Tibial artery (tissue), 4 donors: Measurements from ENCODE around the gene POLE.

Experiments
- DNase-seq, 2 donors: peaks; one replicate each; pipeline ENCODE4 v3.0.0-alpha.2; 2019
- H3K27ac ChIP-seq, 2 donors: fragments of 200-600 bp; sonication (generic) in 1 of 2; 1 replicate in 1 of 2; 2 replicates in 1 of 2; pipeline ENCODE4 v1.5.1; 2018 to 2019; ENCODE audit warnings: mild to moderate bottlenecking in 1 of 2
- H3K27me3 ChIP-seq, 2 donors: fragments of 200-600 bp; sonication (generic) in 1 of 2; one replicate each; pipeline versions ENCODE4 v1.5.1 to v1.6.0; 2016 to 2019
- H3K36me3 ChIP-seq, 3 donors: fragments of 200-600 bp; sonication (generic) in 2 of 3; one replicate each; pipeline ENCODE4 v1.5.1; 2016 to 2019; ENCODE audit warnings: mild to moderate bottlenecking in 2 of 3
- H3K4me1 ChIP-seq, 4 donors: fragments of 200-600 bp; sonication (generic) in 2 of 4; 1 replicate in 3 of 4; 2 replicates in 1 of 4; pipeline ENCODE4 v1.5.1; 2016 to 2019
- H3K4me3 ChIP-seq, 2 donors: fragments of 200-600 bp; sonication (generic) in 1 of 2; 1 replicate in 1 of 2; 2 replicates in 1 of 2; pipeline ENCODE4 v1.5.1; 2018 to 2019; ENCODE audit warnings: mild to moderate bottlenecking in 2 of 2
- H3K9me3 ChIP-seq, 3 donors: fragments of 200-600 bp; sonication (generic) in 1 of 3; one replicate each; pipeline ENCODE4 v1.5.1; 2016 to 2019
- intact Hi-C: fragments of 100-400 bp; cut with DNase I; formaldehyde crosslinking; loops from one replicate; pipeline ENCODE4 v1.15.0; 2023; ENCODE audit warnings: low total_unique reads
- TF ChIP-seq, protein P1 (sequence below), 2 experiments: fragments of 200-600 bp in 1 of 2; fragments of 450-650 bp in 1 of 2; IDR thresholded peaks; one replicate each; pipeline ENCODE4 v1.5.1; 2017 to 2019; ENCODE audit warnings: antibody characterized with exemption in 2 of 2, mild to moderate bottlenecking in 1 of 2, moderate library complexity in 1 of 2

Gene POLE

GRCh38 chr12:132584429-132584828 lies 102.7 kb downstream of the POLE start:
- Histone ChIP-seq H3K4me1 (no peaks in the 10 kb centered on the region), H3K27me3 (no peaks in the 10 kb centered on the region), H3K4me3 (no peak overlapping the region), H3K9me3 (no peaks in the 10 kb centered on the region), H3K36me3 (peaks cover 0 to 52% (median 23%) of the 10 kb centered on the region in 3 donors), H3K27ac (no peak overlapping the region)
- TF ChIP-seq, protein P1, sequence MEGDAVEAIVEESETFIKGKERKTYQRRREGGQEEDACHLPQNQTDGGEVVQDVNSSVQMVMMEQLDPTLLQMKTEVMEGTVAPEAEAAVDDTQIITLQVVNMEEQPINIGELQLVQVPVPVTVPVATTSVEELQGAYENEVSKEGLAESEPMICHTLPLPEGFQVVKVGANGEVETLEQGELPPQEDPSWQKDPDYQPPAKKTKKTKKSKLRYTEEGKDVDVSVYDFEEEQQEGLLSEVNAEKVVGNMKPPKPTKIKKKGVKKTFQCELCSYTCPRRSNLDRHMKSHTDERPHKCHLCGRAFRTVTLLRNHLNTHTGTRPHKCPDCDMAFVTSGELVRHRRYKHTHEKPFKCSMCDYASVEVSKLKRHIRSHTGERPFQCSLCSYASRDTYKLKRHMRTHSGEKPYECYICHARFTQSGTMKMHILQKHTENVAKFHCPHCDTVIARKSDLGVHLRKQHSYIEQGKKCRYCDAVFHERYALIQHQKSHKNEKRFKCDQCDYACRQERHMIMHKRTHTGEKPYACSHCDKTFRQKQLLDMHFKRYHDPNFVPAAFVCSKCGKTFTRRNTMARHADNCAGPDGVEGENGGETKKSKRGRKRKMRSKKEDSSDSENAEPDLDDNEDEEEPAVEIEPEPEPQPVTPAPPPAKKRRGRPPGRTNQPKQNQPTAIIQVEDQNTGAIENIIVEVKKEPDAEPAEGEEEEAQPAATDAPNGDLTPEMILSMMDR (IDR thresholded peaks at IDR 0.05): no peak
- intact Hi-C loops: no loop called here
- no peak for DNase-seq

GRCh38 chr12:132583736-132584135 lies 103.4 kb downstream of the POLE start:
- Histone ChIP-seq H3K27me3 (no peaks in the 10 kb centered on the region), H3K4me1 (no peaks in the 10 kb centered on the region), H3K9me3 (no peaks in the 10 kb centered on the region), H3K4me3 (no peak overlapping the region), H3K36me3 (peaks cover 0 to 59% (median 28%) of the 10 kb centered on the region in 3 donors), H3K27ac (no peak overlapping the region)
- intact Hi-C loops: no loop called here
- no peak for DNase-seq
- TF ChIP-seq, protein P1 (IDR thresholded peaks at IDR 0.05): no peak

DNA sequence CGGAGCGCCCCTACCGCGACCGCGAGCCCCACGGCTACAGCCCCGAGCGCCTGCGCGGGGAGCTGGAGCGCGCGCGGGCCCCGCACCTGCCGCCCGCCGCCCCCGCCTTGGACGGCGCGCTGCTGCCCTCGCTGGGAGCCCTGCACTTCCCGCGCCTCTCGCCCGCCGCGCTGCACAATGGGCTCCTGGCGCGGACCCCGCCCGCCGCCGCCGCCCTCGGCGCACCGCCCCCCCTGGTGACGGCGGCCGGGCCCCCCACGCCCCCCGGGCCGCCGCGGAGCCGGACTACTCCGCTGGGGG lies 103.8 kb downstream of the POLE start:
- intact Hi-C loops: no loop called here
- no peaks in the 10 kb centered on the region for H3K9me3 ChIP-seq
- DNase-seq: no peak
- H3K27me3 ChIP-seq: no peaks in the 10 kb centered on the region
- peaks cover 0 to 63% (median 32%) of the 10 kb centered on the region in 3 donors for H3K36me3 ChIP-seq
- H3K4me1 ChIP-seq: no peaks in the 10 kb centered on the region
- TF ChIP-seq, protein P1 (IDR thresholded peaks at IDR 0.05): no peak
- H3K27ac ChIP-seq: no peak overlapping the region
- no peak overlapping the region for H3K4me3 ChIP-seq

GRCh38 chr12:132582582-132583410 lies 104.3 kb downstream of the POLE start:
- Histone ChIP-seq H3K9me3 (no peaks in the 10 kb centered on the region), H3K27me3 (no peaks in the 10 kb centered on the region), H3K36me3 (peaks cover 0 to 68% (median 37%) of the 10 kb centered on the region in 3 donors), H3K4me3 (peak overlapping the region; percentile 23 to 39), H3K4me1 (no peaks in the 10 kb centered on the region), H3K27ac (no peak overlapping the region)
- DNase-seq: no peak
- intact Hi-C loops: no loop called here
- TF ChIP-seq, protein P1 (IDR thresholded peaks at IDR 0.05): no peak

DNA sequence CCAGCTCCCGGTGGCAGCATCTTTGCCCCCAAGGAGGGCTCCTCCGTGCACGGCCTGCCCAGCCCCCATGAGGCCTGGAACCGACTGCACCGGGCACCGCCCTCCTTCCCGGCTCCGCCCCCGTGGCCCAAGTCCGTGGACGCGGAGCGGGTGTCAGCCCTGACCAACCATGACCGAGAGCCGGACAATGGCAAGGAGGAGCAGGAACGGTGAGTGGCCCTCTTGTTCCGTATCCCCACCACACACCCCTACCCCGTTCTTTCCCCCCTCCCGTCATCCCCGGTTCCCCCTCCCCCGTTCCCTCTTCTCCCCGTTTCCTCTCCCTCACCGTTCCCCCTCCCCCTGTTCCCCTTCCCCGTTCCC lies 105.1 kb downstream of the POLE start:
- Histone ChIP-seq H3K27me3 (no peaks in the 10 kb centered on the region), H3K9me3 (no peaks in the 10 kb centered on the region), H3K27ac (no peak overlapping the region), H3K4me1 (no peaks in the 10 kb centered on the region), H3K4me3 (peak overlapping the region; percentile 23 to 39), H3K36me3 (peaks cover 0 to 76% (median 45%) of the 10 kb centered on the region in 3 donors)
- DNase-seq: peak; percentile 39 to 80
- intact Hi-C loops: no loop called here
- TF ChIP-seq, protein P1 (IDR thresholded peaks at IDR 0.05): no peak
